HUES64 (cell line): Measurements from ENCODE around the gene OPHN1.

Experiments used
- H3K27ac ChIP-seq: 2 replicates; pipeline ENCODE4 v1.7.0; 2013; ENCODE audit warnings: low read depth, low read length, inconsistent platforms
- H3K27me3 ChIP-seq: 2 replicates; pipeline ENCODE4 v1.6.1; 2013; ENCODE audit warnings: mild to moderate bottlenecking, low read length; ENCODE audit not compliant: insufficient read depth
- H3K36me3 ChIP-seq: 2 replicates; pipeline ENCODE4 v1.6.1; 2013; ENCODE audit warnings: mild to moderate bottlenecking, low read length; ENCODE audit not compliant: insufficient read depth
- H3K4me1 ChIP-seq: 2 replicates; pipeline ENCODE4 v1.6.1; 2013; ENCODE audit warnings: mild to moderate bottlenecking, low read length, moderate library complexity; ENCODE audit not compliant: insufficient read depth
- H3K4me3 ChIP-seq: 2 replicates; pipeline ENCODE4 v1.5.1; 2013; ENCODE audit warnings: mild to moderate bottlenecking, low read length, moderate library complexity
- H3K9ac ChIP-seq: 2 replicates; pipeline ENCODE4 v1.6.1; 2013; ENCODE audit warnings: mild to moderate bottlenecking, low read depth, low read length
- H3K9me3 ChIP-seq: 2 replicates; pipeline ENCODE4 v1.6.1; 2013; ENCODE audit warnings: low read depth, low read length; ENCODE audit not compliant: insufficient read depth
- WGBS: fragments of 150-250, 120-280 bp; methylation state at CpG from one replicate; pipeline ENCODE4 v1.1.7; 2013; ENCODE audit warnings: missing lambda C conversion rate; 5-methylcytosine and 5-hydroxymethylcytosine counted together

The OPHN1 gene

GRCh38 chrX:68196939-68197791 is 236.1 kb downstream of the OPHN1 start:
- H3K9me3 ChIP-seq = no peaks in the 10 kb centered on the region
- no peaks in the 10 kb centered on the region for H3K27me3 ChIP-seq
- no peak overlapping the region for H3K27ac ChIP-seq
- no peak overlapping the region for H3K4me3 ChIP-seq
- H3K4me1 ChIP-seq = 0 out of 2 replicates have a peak, but pooled peaks cover 5% of the 10 kb centered on the region
- 50% methylated on average over 4 of the region's 5 CpGs for WGBS
- no peak overlapping the region for H3K9ac ChIP-seq
- H3K36me3 ChIP-seq = 0 out of 2 replicates have a peak, but pooled peaks cover 3% of the 10 kb centered on the region

DNA sequence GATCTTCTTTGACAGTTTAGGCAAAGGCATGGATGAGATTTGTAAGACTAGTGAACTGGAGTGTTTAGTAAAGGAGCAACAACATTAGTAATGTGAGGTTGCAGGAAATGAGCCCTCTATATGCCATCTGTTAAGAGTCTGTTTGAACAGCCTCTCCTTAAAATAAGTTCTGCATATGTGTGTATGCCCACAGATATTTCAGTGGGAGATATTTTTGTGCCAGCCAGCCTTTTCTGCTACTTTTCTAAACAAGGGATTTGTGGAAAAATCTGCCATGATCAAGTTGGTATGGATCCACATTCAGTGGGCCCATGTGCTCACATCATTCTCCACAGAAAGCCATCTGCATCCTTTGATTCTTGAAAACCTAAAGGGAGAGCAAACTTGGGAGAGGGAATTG is 237.7 kb downstream of the OPHN1 start:
- H3K9ac ChIP-seq = no peak overlapping the region
- H3K9me3 ChIP-seq = no peaks in the 10 kb centered on the region
- 0 out of 2 replicates have a peak, but pooled peaks cover 3% of the 10 kb centered on the region for H3K36me3 ChIP-seq
- H3K27me3 ChIP-seq = no peaks in the 10 kb centered on the region
- H3K27ac ChIP-seq = no peak overlapping the region
- H3K4me1 ChIP-seq = 0 out of 2 replicates have a peak, but pooled peaks cover 5% of the 10 kb centered on the region
- H3K4me3 ChIP-seq = no peak overlapping the region

DNA sequence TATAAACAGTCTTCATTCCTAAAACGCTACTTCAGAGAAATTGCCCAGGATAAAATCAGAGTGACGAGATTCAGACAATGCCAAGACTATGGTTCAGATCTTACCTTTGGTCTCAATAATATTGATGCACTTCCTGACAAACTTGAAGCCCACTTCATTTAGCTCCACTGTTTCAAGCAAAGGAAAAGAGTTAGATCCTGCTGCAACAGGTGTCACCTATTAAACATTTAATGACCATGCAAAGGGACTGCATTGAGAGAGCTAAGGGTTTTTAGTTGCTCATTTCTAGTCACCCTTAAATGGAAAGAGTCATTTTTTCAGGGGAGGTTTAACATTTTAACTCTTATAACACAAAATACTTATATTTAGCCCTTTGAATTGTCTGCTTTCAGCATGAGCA is 239.5 kb downstream of the OPHN1 start:
- no peak overlapping the region for H3K27ac ChIP-seq
- 94% methylated on average over 2 of the region's 2 CpGs for WGBS
- no peak overlapping the region for H3K9ac ChIP-seq
- no peaks in the 10 kb centered on the region for H3K27me3 ChIP-seq
- 0 out of 2 replicates have a peak, but pooled peaks cover 3% of the 10 kb centered on the region for H3K36me3 ChIP-seq
- no peaks in the 10 kb centered on the region for H3K9me3 ChIP-seq
- no peak overlapping the region for H3K4me3 ChIP-seq
- H3K4me1 ChIP-seq = 0 out of 2 replicates have a peak, but pooled peaks cover 5% of the 10 kb centered on the region

DNA sequence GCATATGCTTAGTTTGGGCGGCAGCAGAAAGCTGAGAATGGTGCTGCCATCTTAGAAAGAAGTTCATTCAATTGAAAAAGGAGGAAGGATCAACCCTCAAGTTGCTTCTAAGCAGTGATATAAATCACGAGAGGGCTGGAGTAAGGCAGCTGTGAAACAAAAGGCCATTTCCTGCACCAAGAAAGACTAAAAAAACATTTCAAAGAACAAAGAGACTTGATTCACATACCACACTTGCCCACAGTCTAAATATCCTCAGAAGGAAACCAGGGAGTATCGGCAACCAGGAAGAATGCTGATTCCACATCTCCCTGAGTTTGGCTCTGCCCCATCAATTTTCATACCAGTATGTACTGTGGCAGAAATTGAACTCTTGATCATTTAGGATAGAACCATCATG is 240.1 kb downstream of the OPHN1 start:
- 0 out of 2 replicates have a peak, but pooled peaks cover 5% of the 10 kb centered on the region for H3K4me1 ChIP-seq
- H3K9ac ChIP-seq = no peak overlapping the region
- H3K9me3 ChIP-seq = no peaks in the 10 kb centered on the region
- 87% methylated on average over 3 of the region's 3 CpGs for WGBS
- H3K4me3 ChIP-seq = no peak overlapping the region
- 0 out of 2 replicates have a peak, but pooled peaks cover 3% of the 10 kb centered on the region for H3K36me3 ChIP-seq
- H3K27ac ChIP-seq = no peak overlapping the region
- H3K27me3 ChIP-seq = no peaks in the 10 kb centered on the region

GRCh38 chrX:68190799-68191198 is 242.5 kb downstream of the OPHN1 start:
- Histone ChIP-seq H3K9ac (no peak overlapping the region), H3K27me3 (no peaks in the 10 kb centered on the region), H3K9me3 (no peaks in the 10 kb centered on the region), H3K36me3 (no peaks in the 10 kb centered on the region), H3K27ac (no peak overlapping the region), H3K4me3 (no peak overlapping the region), H3K4me1 (no peaks in the 10 kb centered on the region)
- WGBS = 87% methylated on average over 2 of the region's 2 CpGs

DNA sequence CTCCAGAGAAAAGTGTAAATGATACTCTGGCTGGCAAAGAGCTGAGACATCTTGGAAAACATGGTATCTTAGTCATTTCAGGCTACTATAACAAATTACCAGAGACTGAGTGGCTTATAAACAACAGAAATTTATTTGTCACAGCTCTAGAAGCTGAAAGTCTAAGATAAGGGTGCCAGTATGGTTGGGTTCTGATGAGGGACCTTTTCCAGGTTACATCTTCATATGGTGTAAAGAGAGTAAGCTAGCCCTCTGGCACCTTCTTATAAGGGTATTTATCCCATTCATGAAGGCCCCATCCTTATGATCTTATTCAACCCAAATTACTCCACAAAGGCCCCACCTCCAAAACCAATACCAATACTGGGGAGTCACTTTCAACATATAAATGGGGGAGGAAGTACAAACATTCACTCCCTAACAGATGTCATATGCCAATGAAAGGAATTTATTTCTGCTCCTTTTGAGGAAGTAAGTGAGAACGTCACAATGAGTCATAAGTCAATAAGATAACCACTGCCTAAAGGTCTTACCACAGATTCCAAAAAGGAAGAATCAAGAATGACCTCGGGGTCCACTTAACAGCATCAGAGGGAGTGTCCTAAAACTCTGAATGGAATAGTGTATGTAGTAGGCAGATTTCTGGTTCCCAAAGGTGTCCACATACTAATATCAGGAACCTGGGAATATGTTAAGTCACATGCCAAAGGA is 246.6 kb downstream of the OPHN1 start:
- no peaks in the 10 kb centered on the region for H3K9me3 ChIP-seq
- WGBS = no CpG with 5 or more reads among the region's 2 CpGs
- H3K4me1 ChIP-seq = no peaks in the 10 kb centered on the region
- H3K27me3 ChIP-seq = no peaks in the 10 kb centered on the region
- no peak overlapping the region for H3K4me3 ChIP-seq
- no peak overlapping the region for H3K9ac ChIP-seq
- H3K36me3 ChIP-seq = no peaks in the 10 kb centered on the region
- no peak overlapping the region for H3K27ac ChIP-seq

DNA sequence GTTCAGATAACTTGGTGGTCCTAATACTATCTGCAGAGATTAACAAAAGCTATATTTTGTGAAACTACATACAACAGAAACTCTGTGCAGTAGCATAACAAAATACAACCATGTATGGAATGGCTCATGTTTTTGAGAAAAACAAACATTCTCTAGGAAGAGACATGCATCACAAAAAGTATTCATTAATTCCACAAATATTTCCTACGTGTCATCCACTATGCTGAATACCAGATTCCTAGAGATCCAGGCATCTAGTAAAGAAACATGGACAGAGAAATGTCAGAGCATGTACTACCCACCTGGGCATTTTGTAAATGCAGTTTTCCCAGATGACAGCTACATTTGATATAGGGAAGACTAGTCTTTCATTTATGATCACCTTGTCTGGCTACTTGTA is 248.1 kb downstream of the OPHN1 start:
- Histone ChIP-seq H3K9me3 (no peaks in the 10 kb centered on the region), H3K4me3 (no peak overlapping the region), H3K27me3 (no peaks in the 10 kb centered on the region), H3K4me1 (no peaks in the 10 kb centered on the region), H3K36me3 (no peaks in the 10 kb centered on the region), H3K9ac (no peak overlapping the region), H3K27ac (no peak overlapping the region)
- WGBS = 100% methylated on average over 1 of the region's 1 CpG

- no peak overlapping the region for H3K4me3 ChIP-seq
- no peaks in the 10 kb centered on the region for H3K4me1 ChIP-seq
- no peaks in the 10 kb centered on the region for H3K27me3 ChIP-seq
- H3K9me3 ChIP-seq = no peaks in the 10 kb centered on the region
- WGBS = no CpG with 5 or more reads among the region's 4 CpGs
- no peak overlapping the region for H3K27ac ChIP-seq
- H3K9ac ChIP-seq = no peak overlapping the region
- no peaks in the 10 kb centered on the region for H3K36me3 ChIP-seq
These were observed 249.6 kb downstream of the OPHN1 start for GRCh38 chrX:68183612-68184214.

DNA sequence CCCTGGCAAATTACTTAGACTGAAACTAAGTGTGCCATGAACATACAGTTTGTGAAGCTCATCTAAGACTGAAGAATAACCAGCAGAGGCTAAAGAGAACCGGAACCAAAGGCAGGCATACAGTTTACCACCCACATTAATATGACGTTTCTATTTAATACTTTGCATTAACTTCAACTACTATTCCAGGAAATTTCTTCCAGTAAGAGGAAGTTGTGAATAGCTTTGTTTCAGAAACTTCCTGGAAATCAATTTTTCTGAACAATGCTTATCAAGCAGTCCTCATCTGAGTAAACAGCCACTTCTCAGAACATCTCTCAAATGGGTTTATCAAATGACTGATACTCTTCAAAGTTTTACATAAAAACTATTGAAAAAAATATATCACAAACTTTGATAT is 252.7 kb downstream of the OPHN1 start:
- Histone ChIP-seq H3K9me3 (no peaks in the 10 kb centered on the region), H3K27ac (no peak overlapping the region), H3K4me1 (no peaks in the 10 kb centered on the region), H3K36me3 (no peaks in the 10 kb centered on the region), H3K27me3 (no peaks in the 10 kb centered on the region), H3K9ac (no peak overlapping the region), H3K4me3 (no peak overlapping the region)
- 100% methylated on average over 1 of the region's 2 CpGs for WGBS

- Histone ChIP-seq H3K4me3 (no peak overlapping the region), H3K36me3 (no peaks in the 10 kb centered on the region), H3K9me3 (no peaks in the 10 kb centered on the region), H3K27ac (no peak overlapping the region), H3K4me1 (no peaks in the 10 kb centered on the region), H3K27me3 (no peaks in the 10 kb centered on the region), H3K9ac (no peak overlapping the region)
- 92% methylated on average over 1 of the region's 1 CpG for WGBS
These were observed 253.9 kb downstream of the OPHN1 start for GRCh38 chrX:68179355-68179754.

GRCh38 chrX:68177542-68177941 is 255.8 kb downstream of the OPHN1 start:
- H3K4me1 ChIP-seq = no peaks in the 10 kb centered on the region
- no peaks in the 10 kb centered on the region for H3K36me3 ChIP-seq
- WGBS = 71% methylated on average over 4 of the region's 4 CpGs
- H3K9me3 ChIP-seq = no peaks in the 10 kb centered on the region
- H3K4me3 ChIP-seq = no peak overlapping the region
- H3K27me3 ChIP-seq = no peaks in the 10 kb centered on the region
- no peak overlapping the region for H3K9ac ChIP-seq
- H3K27ac ChIP-seq = no peak overlapping the region
